Activated CD4-positive, alpha-beta T cell treated with anti-CD3 and anti-CD28 coated beads, Interleukin-2, amount 50 U/mL, for 48 hours (primary cell): ENCODE data around the gene ESCO1.
A peak's percentile ranks its signal among the peaks of the same experiment; 100 is the strongest.
"Not testable (repeated sequence)": the region's sequence is repeated elsewhere in the genome, so short reads cannot be mapped to it uniquely, and the experiment has no call there.

Experiments used
- DNase-seq, 2 experiments: peaks; one replicate each; pipeline ENCODE4 v3.0.0-alpha.2; 2020

Gene ESCO1

GRCh38 chr18:21600526-21601410 is at the start of gene ESCO1:
TSS of gene ESCO1 (minus strand) at chr18:21600704. CDS start at chr18:21574843, 25,861 bp downstream.
- peak; percentile 91 to 93 for DNase-seq

- DNase-seq: not testable (repeated sequence)
Observed at GRCh38 chr18:21640375-21640774, 39.9 kb upstream of the ESCO1 start.

GRCh38 chr18:21638822-21639221 is 38.3 kb upstream of the ESCO1 start:
- DNase-seq: no peak

DNA sequence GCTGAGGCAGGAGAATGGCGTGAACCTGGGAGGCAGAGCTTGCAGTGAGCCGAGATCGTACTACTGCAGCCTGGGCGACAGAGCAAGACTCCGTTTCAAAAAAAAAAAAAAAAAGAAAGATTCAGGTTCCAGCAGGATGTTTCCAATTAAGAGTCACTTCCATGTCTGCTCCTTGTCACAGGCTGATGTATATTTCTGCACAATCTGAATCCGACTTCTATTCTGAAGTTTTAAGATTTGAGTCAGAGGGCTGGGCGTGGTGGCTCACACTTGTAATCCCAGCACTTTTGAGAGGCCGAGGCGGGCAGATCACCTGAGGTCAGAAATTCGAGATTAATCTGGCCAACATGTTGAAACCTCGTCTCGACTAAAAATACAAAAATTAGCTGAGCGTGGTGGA is 36.3 kb upstream of the ESCO1 start:
- DNase-seq: no peak

- no peak for DNase-seq
Observed at GRCh38 chr18:21634588-21635199, 34.2 kb upstream of the ESCO1 start.

DNA sequence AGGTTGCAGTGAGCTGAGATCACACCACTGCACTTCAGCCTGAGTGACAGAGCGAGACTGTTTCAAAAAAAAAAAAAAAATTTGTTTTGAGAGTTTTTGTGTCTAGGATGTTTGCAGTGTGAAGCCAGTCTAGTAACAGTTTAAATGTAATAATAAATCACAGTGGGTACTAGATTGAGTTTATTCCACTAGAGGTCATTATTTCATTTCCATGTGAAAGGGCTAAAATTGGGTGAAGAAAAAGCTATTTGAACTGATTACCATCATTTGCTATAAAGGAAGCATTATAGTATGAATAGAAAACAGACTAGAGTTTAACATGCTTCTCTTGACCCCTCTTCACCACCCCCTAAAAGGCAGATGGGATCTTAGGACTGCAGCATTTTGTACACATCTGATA is 31.9 kb upstream of the ESCO1 start:
- DNase-seq: no peak

DNA sequence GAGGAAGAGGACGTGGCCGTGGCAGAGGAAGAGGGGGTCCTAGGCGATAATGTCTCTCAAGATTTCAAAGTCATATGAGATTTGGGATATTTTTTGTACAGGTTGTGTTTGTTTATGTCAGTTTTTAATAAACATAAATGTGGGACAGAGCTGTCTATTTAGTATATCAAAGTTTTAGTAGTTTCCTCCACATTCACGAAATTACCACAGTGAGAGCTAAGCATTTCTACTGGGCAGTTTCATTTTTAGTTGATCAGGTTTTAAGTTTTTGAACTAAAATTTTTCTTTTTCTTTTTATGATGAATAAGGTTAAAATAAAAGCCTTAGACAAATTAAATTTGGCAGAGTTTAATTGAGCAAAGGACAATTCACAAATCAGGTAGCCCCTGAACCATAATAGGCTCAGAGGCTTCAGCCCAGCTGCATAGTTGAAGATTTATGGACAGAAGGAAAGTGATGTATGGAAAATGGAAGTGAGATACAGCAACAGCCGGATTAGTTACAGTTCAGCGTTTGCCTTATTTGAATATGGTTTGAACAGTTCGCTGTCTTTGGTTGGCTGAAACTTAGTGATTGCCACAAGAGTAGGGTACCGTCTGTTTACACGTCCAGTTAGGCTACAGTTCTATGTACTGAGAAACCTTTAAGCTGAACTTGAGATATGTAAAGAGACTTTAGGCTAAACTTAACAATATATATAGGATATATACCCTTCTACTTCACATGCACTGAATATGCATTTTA is 28.8 kb upstream of the ESCO1 start:
- DNase-seq: no peak

GRCh38 chr18:21621640-21622039 is 21.1 kb upstream of the ESCO1 start:
- not testable (repeated sequence) for DNase-seq

GRCh38 chr18:21612125-21613039 is 11.9 kb upstream of the ESCO1 start, which contains the start of gene SNRPD1:
TSS of gene SNRPD1 (plus strand) at chr18:21612314. CDS start at chr18:21612430, 116 bp downstream.
- DNase-seq: peak; percentile 88 to 91

- not testable (repeated sequence) for DNase-seq
Observed at GRCh38 chr18:21611401-21612124, 11.1 kb upstream of the ESCO1 start.

DNA sequence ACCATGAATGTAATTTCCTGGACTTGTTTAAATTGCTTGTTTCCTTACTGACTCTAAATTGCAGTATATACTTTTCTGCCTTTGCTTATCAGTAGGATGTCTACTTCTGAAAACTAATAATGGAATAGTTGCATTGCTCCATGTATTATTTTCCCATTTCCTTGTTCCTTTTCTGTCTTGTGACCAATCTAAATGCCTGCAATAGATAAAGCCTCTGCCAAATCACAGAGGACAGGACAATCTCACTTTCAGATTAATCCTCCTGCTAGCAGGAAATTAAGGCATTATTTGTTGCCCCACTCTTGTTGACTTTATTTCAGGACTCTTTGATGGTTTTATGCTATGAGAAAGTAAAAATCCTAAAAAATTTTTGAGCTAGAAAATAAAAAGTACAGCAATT is 4.7 kb upstream of the ESCO1 start:
- DNase-seq: no peak

DNA sequence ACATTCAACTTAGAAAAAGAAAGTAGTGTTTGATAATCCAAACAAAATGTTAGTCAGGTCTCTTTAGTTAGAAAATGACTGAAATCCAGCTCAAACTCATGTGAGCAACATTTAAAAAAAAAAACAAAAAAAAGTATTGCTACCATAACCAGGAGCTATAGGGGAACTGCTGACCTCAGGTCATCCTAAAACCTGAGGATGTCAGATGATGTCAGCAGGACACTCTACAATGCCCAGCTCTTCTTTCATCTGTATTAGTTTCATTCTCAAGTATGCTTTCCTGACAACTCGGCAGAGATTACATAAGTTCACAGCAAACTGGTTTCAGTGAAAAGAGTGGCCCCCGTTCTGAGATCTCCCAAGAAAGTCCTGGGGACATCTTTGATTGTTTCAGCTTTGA is 4.2 kb upstream of the ESCO1 start:
- no peak for DNase-seq

DNA sequence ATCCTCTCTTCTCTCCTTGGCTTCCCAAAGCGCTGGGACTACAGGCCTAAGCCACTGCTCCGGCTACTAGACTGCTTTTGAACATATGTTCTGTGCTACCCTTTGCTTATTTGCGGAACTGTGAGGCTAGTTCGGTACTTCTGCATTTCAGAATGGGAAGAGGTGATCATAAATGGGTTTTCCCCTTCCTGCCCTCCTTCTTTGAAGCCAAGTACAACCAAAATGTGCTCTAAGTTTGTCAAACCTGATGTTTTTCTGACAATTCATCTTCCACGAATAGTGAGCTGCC is 1.7 kb upstream of the ESCO1 start:
- no peak for DNase-seq

DNA sequence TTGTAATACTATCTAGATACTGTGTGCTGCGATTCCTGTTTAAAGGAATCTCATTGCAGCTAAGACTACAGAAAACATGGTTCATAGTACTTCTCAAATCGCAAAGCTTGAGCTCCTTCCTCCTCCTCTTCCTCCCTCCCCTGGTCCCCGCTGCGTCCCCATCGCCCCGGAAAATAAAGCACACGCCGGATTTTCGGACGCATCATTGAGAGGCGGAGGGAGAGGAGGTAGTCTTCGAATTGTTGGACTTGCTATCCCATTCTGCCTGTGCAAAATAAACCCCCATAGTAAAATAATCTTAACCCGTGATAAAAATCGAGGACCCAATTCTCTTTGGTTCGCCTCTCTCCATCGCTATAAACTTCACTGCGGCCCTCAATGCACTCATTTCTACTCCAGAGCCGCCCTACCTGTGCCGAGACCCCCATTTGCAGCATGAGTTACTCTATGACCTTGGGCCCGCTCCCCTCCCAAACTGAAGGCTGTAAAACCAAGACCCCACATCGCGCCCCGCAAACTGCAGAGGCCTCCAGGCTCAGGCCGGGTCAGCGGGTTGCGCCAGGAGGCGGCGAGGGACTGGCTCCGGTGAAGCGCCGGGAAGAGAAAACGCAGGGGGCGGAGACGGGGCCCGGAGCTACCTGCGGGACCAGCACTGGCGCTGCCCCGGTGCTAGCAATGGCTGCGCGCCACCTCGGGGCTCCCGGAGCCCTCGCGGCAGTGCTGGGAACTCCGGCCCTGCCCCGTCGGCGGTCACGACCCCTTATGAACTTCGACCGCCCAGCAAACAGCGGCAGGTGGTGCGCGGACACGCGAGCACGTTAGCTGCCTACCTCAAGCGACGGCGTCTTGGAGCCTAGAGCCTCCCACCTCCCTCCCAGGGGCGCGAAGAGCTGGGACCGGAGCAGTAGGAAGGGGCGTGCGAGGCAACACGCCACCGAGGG is 649 bp downstream of the ESCO1 start:
- peak; percentile 28 to 36 for DNase-seq

DNA sequence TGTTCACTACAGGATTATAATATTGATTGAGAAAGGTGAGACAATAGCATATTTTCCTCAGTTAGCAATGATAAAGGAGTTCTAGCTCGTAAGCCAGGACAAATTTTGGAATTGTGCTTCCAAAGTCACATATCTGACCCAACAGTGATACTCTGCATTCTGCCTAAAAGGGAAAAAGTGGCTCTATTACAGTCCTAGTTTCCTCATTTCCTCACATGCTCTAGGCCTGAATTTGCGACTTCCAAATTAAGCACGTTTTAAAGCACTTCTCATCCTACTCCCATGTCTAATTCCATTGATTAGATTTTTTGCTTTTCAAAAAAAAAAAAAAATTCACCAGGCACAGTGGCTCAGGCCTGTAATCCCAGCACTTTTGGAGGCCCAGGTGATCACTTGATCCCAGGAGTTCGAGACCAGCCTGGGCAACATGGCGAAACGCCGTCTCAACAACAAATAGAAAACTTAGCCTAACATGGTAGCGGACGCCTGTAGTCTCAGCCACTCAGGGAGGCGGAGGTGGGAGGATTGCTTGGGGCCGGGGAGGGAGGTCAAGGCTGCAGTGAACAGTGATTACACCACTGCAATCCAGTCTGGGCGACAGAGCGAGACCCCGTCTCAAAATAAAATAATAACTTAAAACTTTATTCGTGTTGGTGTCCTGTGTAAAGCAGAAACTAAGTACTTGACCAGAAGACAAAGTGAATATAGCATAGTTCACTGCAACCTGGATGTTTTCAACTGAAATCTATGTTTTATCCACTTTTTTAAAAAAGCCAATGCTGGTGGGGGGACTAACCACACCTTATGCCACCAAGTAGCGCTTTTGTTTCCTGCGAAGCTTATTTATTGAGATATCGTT is 1.5 kb downstream of the ESCO1 start:
- no peak for DNase-seq

- no peak for DNase-seq
Observed at GRCh38 chr18:21597620-21598019, 2.9 kb downstream of the ESCO1 start.

DNA sequence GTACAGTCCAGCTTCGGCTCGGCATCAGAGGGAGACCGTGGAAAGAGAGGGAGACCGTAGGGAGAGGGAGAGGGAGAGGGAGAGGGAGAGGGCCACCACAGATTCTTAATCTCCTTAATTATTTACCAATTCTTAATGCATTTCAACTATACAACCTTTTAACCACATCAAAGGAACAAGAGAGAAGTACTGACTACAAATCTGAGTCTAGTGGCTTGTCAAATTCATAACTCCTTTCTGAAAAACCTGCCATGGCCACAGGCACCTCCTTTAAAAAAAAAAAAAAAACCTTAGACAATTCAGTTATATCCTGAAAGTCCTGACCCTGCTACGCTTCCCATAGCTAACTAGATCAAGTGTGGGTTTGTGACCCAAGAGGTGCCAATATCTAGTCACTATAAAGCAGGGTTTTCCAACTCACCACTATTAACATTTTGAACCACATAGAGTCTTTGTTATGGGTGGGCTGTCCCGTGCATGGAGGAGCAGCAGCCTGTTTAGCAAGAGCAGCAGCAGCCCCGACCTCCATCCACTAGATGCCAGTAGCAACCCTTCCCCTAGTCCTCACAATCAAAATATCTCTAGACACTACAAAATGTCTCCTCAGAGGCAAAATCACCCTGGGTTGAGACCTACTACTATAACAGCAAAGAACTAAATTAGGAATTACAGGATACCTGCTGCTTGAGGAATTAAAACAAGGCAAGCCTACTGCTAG is 6.8 kb downstream of the ESCO1 start:
- no peak for DNase-seq

GRCh38 chr18:21592361-21592760 is 8.1 kb downstream of the ESCO1 start:
- not testable (repeated sequence) for DNase-seq

GRCh38 chr18:21584391-21584790 is 16.1 kb downstream of the ESCO1 start:
- DNase-seq: no peak
